MCF 10A (cell line): ENCODE measurements around the gene UBTD2. TPM values are rescaled to one million over a fixed set of nuclear protein-coding genes. Genes with fewer than 3 reads are reported as not detected.

Experiments used
- BruUV-seq: library from RNA; stranded (reverse); fragments of 400-500 nt; replicated peaks from 2 replicates; lab custom pipeline; 2021; lab: Mats Ljungman, UMichigan
- CTCF ChIA-PET: fragments of 300-600 bp; sonication (Branson Sonifier 250); formaldehyde crosslinking; extraction: SDS; loops from one replicate; lab custom pipeline; 2021; ENCODE audit warnings: antibody characterized with exemption, inconsistent platforms; lab: Yijun Ruan, JAX
- POLR2A ChIA-PET: fragments of 300-600, 350-650 bp; sonication (Branson Sonifier 250); formaldehyde crosslinking; extraction: SDS; loops from one replicate; lab custom pipeline; 2020; ENCODE audit warnings: antibody characterized with exemption, inconsistent platforms; lab: Yijun Ruan, JAX
- DNase-seq: peaks from one replicate; pipeline ENCODE4 v3.0.0-alpha.2; 2018; ENCODE audit not compliant: unreplicated experiment
- H3K27ac Mint-ChIP-seq: one replicate; pipeline ENCODE4 v1.8.0; 2022; ENCODE audit warnings: mild to moderate bottlenecking, low read depth, mixed read lengths; ENCODE audit not compliant: unreplicated experiment
- H3K27me3 Mint-ChIP-seq: one replicate; pipeline ENCODE4 v1.8.0; 2022; ENCODE audit warnings: mixed read lengths; ENCODE audit not compliant: insufficient read depth, unreplicated experiment
- H3K36me3 Mint-ChIP-seq: one replicate; pipeline ENCODE4 v1.8.0; 2022; ENCODE audit warnings: mild to moderate bottlenecking, moderate library complexity, mixed read lengths; ENCODE audit not compliant: insufficient read depth, unreplicated experiment
- H3K4me1 Mint-ChIP-seq: one replicate; pipeline ENCODE4 v1.8.0; 2022; ENCODE audit warnings: mixed read lengths; ENCODE audit not compliant: insufficient read depth, unreplicated experiment
- H3K4me3 Mint-ChIP-seq: one replicate; pipeline ENCODE4 v1.8.0; 2022; ENCODE audit warnings: mild to moderate bottlenecking, moderate library complexity, mixed read lengths; ENCODE audit not compliant: unreplicated experiment
- H3K9me3 Mint-ChIP-seq: one replicate; pipeline ENCODE4 v1.8.0; 2022; ENCODE audit warnings: mixed read lengths; ENCODE audit not compliant: unreplicated experiment
- intact Hi-C: fragments of 100-400 bp; cut with micrococcal nuclease; formaldehyde crosslinking; loops from 2 replicates; pipeline ENCODE4 v1.14.1; 2022
- total RNA-seq: library from RNA; stranded (reverse); gene quantifications from 2 replicates; pipeline ENCODE4 v1.2.3, GENCODE V29; 2022
- TF ChIP-seq, protein P1 (sequence below): fragments of 200-600 bp; IDR thresholded peaks from one replicate; pipeline ENCODE4 v1.8.0; 2022; ENCODE audit warnings: antibody characterized with exemption, mild to moderate bottlenecking; ENCODE audit not compliant: unreplicated experiment

The UBTD2 gene
- total RNA-seq, 1 experiment from 2014 or later: 24.1 TPM

- POLR2A ChIA-PET: interaction anchor here (0.8 kb wide), 1 partner anchor 13 kb away, joined by 6 read pairs; no protein-coding TSS in a partner anchor
- no peak overlapping the region for H3K4me3 Mint-ChIP-seq
- H3K27ac Mint-ChIP-seq: peak overlapping the region; percentile 57
- DNase-seq: no peak
- H3K27me3 Mint-ChIP-seq: no peaks in the 10 kb centered on the region
- TF ChIP-seq, protein P1, sequence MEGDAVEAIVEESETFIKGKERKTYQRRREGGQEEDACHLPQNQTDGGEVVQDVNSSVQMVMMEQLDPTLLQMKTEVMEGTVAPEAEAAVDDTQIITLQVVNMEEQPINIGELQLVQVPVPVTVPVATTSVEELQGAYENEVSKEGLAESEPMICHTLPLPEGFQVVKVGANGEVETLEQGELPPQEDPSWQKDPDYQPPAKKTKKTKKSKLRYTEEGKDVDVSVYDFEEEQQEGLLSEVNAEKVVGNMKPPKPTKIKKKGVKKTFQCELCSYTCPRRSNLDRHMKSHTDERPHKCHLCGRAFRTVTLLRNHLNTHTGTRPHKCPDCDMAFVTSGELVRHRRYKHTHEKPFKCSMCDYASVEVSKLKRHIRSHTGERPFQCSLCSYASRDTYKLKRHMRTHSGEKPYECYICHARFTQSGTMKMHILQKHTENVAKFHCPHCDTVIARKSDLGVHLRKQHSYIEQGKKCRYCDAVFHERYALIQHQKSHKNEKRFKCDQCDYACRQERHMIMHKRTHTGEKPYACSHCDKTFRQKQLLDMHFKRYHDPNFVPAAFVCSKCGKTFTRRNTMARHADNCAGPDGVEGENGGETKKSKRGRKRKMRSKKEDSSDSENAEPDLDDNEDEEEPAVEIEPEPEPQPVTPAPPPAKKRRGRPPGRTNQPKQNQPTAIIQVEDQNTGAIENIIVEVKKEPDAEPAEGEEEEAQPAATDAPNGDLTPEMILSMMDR: no peak
- H3K36me3 Mint-ChIP-seq: peaks cover 11% of the 10 kb centered on the region
- H3K9me3 Mint-ChIP-seq: no peaks in the 10 kb centered on the region
- BruUV-seq: no TSS peak
- intact Hi-C loops: loop anchor here (5.0 kb wide), 3 partner anchors 123 to 267 kb away; partner anchors contain the start of gene SH3PXD2B
- CTCF ChIA-PET: interaction anchor here (1.0 to 12.7 kb wide), 3 partner anchors 11 to 108 kb away, joined by 3 to 259 read pairs (median 69); no protein-coding TSS in a partner anchor
- H3K4me1 Mint-ChIP-seq: peaks cover 24% of the 10 kb centered on the region
Measured at GRCh38 chr5:172185096-172185461, 98.5 kb downstream of the UBTD2 start.

DNA sequence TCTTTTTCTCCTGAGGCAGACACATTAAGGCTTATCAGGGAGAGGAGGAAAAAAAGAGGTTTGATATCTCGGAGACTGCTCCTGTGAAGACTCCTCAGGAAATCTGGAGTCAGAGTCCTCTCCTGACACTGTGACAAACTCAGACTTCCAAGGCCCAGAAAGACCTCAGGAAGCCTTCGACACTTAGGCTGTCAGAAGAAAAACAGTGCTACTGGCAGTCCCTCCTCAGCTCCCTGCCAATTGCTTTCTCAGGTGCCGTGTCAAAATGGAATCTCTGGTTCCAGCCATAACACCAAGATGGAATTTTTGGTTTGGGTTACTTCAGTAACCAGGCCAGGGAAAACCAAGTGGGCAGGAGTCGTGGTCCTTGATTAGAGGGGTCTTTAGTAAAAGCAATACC is 99.7 kb downstream of the UBTD2 start:
- ChIA-PET POLR2A (no interaction called here), CTCF (interaction anchor here (0.6 to 12.7 kb wide), 4 partner anchors 10 to 577 kb away, joined by 3 to 259 read pairs (median 36); no protein-coding TSS in a partner anchor)
- TF ChIP-seq, protein P1: no peak
- H3K4me3 Mint-ChIP-seq: no peak overlapping the region
- H3K27me3 Mint-ChIP-seq: no peaks in the 10 kb centered on the region
- no peak for DNase-seq
- peaks cover 32% of the 10 kb centered on the region for H3K4me1 Mint-ChIP-seq
- no TSS peak for BruUV-seq
- H3K36me3 Mint-ChIP-seq: peaks cover 11% of the 10 kb centered on the region
- H3K9me3 Mint-ChIP-seq: no peaks in the 10 kb centered on the region
- no peak overlapping the region for H3K27ac Mint-ChIP-seq
- intact Hi-C loops: no loop called here

GRCh38 chr5:172182291-172182690 is 101.3 kb downstream of the UBTD2 start:
- peaks cover 41% of the 10 kb centered on the region for H3K4me1 Mint-ChIP-seq

DNA sequence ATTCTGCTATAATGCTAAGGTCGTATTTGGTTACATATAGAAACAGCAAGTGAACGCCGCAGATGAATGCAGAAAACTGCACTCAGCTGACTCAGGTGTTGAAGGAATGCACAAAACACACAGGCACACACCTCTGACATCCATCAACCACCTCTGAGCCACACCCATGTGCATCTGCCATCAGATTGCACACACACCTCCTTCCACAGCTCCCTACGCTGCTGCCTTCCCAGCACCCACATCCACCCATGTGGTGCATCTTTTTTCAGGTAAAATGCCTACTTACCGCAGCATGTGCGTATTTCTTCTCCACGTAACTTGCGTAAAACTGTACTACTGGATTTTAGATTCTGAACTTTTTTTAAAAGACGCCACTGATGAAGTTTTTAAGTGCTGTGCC is 102.6 kb downstream of the UBTD2 start:
- intact Hi-C loops: no loop called here
- Mint-ChIP-seq H3K27ac (no peak overlapping the region), H3K36me3 (peaks cover 11% of the 10 kb centered on the region), H3K4me3 (no peak overlapping the region), H3K4me1 (peaks cover 29% of the 10 kb centered on the region), H3K9me3 (no peaks in the 10 kb centered on the region), H3K27me3 (no peaks in the 10 kb centered on the region)
- BruUV-seq: no TSS peak
- POLR2A ChIA-PET: interaction anchor here (1.5 kb wide), 1 partner anchor 73 kb away, joined by 3 read pairs; no protein-coding TSS in a partner anchor
- DNase-seq: no peak
- CTCF ChIA-PET: interaction anchor here (0.6 to 1.6 kb wide), 5 partner anchors 102 to 1346 kb away, joined by 3 to 5 read pairs (median 4); no protein-coding TSS in a partner anchor
- TF ChIP-seq, protein P1: no peak

More at GRCh38 chr5:172182291-172182690, 101.3 kb downstream of the UBTD2 start:
- Mint-ChIP-seq H3K9me3 (no peaks in the 10 kb centered on the region), H3K4me3 (no peak overlapping the region), H3K27me3 (no peaks in the 10 kb centered on the region), H3K36me3 (peaks cover 11% of the 10 kb centered on the region), H3K27ac (no peak overlapping the region)
- intact Hi-C loops: no loop called here
- POLR2A ChIA-PET: no interaction called here
- TF ChIP-seq, protein P1: no peak
- DNase-seq: no peak
- BruUV-seq: no TSS peak
- CTCF ChIA-PET: interaction anchor here (0.6 to 12.7 kb wide), 8 partner anchors 8 to 264 kb away, joined by 3 to 259 read pairs (median 4); no protein-coding TSS in a partner anchor
